GM18499 (cell line): ENCODE measurements around the gene KDR.

Experiments
- ATAC-seq: cut with Tn5 transposase; IDR thresholded peaks from one replicate; pipeline ENCODE4 v1.9.1; 2021; ENCODE audit warnings: moderate number of reproducible peaks; ENCODE audit not compliant: insufficient read depth, unreplicated experiment

The KDR gene

DNA sequence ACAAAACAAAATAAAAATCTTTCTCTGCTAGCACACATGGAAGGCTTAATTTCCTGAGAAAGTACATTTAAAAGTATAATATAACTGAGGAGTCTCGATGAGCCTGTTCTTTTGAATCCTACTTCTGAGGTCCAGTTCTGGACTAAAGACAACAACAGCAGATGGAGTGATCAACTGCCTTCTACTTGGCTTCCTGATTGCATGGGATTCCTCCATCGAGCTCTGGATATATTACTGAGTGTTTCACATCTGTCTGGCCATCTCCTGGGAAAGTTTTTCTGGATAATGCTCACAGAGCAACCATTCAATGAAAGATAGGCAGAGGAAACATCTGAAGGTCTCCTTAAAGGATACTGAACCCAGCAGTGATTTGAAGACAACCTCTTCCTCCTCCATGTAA lies 42.6 kb downstream of the KDR start:
- ATAC-seq: no peak

GRCh38 chr4:55080174-55080865 lies 45.1 kb downstream of the KDR start:
- no peak for ATAC-seq

- no peak for ATAC-seq
Measured at GRCh38 chr4:55079451-55080173, 45.8 kb downstream of the KDR start.

GRCh38 chr4:55078987-55079386 lies 46.4 kb downstream of the KDR start:
- ATAC-seq: no peak

DNA sequence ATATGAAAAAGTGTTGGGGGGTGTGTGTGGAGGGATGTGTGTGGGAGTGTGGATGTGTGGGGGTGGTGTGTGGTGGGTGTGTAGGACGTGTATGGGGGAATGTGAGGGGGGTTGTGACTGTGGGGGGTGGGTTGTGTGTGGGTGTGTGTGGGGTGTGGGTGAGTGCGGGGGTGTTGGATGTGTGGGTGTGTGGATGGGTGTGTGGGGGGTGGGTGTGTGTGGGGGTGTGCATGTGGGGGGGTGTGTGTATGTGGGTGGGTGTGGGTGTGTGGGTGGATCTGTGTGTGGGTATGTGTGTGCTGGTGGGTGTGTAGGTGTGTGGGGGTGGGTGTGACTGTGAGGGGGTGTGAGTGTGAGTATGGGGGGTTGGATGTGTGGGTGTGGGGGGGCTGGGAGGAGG lies 47.8 kb downstream of the KDR start:
- ATAC-seq: no peak

DNA sequence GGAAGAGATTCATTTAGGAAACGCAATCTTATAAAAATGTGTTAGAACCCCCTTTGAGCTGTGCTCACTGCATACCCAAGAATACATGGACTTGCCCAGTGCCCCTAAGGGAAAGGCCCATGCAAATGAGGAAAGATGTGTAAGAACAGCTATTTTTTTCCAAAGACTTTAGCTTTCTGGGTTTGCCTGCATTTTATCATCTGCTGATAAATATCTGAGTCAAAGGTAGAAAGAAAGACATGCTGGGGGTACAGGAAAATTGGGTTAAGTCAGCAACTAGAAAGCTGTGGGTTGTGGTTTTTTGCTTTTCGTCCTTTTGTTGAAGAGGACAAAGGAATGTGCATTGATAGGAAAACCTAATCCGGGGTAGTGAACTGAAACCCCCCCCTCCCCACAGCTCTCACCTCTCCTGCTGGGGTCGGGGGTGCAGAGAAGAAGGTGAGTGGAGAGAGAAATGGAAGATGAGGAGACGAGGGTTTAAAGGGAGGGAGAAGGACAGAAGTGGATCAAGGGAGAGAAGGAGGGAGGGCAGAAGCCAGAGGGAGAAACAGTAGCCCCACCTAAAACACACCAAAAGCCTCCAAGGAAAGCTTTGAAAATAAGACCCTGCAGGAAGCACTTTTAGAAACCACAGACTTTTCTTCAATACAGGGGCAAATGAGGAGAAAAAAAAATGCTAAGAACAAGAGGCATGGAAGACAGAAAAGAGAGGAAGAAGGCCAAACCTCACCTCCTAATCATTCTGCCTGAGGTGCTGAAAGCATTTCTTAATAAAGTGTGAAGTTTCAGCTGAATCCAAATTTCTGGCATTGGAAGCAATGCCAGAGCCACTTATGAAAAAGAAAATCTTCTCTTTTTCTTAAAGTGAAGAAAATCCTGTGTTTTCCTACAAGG lies 49.3 kb downstream of the KDR start:
- no peak for ATAC-seq

- ATAC-seq: no peak
Measured at GRCh38 chr4:55075376-55075775, 50.0 kb downstream of the KDR start.

- ATAC-seq: no peak
Measured at GRCh38 chr4:55074386-55074785, 51.0 kb downstream of the KDR start.

DNA sequence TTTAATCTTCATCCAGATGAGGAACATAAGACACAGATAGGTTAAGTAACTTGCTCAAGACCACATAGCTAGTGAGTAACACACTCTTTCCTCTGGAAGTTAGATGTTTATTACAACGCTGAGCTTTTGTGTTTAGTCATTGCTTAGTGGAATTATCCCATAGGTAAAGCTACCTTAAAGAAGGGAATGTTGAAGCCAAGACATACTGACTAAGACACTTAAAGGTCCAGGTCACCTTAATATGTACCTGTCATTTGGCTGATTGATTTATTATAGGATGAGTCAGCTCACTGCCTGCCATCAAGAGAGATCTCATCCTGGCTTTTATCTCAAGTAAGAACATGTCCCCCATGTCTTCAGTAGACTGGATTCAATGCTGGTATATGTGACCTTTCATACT lies 53.4 kb downstream of the KDR start:
- ATAC-seq: no peak

DNA sequence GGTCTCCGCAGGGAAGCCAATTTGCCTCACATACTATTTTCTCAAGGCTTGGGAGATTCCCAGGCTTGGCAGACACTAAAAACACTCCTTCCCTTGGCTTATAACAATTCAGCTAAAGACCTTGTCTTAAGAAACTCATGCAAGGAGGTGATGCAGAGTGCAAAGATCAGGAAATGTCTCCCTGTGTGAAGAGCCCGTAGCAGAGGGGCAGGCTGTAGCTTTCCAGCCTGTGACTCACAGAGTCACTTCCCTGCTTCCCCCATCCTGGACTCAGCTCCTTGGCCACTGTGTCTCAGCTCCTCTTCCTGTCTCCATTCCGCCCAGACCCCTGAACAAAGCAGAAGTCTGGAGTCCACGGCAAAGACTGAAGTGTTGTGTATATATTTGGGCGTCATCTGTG lies 56.1 kb downstream of the KDR start:
- ATAC-seq: no peak

DNA sequence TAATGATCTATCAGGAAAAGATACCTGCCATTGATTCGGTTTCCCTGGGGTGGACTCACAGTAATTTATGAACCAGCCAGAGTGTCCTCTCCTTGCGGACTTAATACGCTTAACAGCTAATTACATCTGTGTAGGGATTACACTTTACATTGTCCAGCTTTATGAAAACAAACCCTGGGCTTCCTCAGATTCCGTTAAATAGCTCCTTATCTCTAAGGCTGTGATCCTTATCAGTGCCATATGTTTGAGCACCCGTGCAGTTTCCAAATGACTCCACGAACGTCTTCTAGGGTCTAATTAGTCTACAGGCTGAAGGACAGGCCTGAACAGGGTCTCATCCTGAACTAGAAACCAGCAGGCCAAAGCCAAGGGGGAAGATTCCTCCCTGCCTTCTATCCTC lies 56.9 kb downstream of the KDR start:
- ATAC-seq: no peak

DNA sequence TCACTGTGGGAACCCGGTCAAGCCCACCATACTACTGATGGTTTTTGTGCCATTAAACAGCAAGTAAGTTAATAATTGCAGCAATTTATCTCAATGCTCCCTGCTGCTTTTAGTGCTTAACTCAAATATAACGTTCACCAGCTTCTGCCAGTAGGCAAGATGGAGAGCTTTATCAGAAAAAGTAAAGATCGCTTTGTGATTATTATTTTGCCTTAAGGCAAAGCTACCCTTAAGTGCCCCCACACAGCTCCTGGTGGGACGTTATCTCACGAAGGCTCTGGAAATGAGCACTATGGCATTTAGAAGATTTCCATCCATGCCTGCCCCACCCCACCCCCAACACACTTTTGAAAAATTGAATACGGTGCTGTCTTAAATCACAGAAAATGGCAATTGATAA lies 59.4 kb downstream of the KDR start:
- no peak for ATAC-seq

- no peak for ATAC-seq
Measured at GRCh38 chr4:55055529-55055928, 69.9 kb downstream of the KDR start.

DNA sequence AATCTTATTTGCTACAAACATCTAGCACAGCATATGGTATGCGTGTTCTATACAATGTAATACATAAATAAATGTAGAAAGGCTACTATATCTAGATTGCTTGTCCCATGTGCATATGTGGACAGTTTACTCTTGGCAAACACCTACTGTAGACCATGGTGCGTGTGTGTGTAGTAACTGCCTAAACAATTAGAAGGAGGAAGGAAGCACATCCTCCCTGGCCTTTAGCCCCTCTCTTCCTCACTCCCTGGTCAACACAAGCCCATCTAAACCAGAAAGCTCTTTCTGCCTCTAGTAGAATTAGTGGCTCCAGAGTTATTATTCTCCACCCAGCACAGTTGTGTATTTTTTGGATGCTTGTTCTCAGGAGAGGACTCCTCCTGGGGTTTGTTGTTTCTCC lies 73.9 kb downstream of the KDR start:
- ATAC-seq: no peak

DNA sequence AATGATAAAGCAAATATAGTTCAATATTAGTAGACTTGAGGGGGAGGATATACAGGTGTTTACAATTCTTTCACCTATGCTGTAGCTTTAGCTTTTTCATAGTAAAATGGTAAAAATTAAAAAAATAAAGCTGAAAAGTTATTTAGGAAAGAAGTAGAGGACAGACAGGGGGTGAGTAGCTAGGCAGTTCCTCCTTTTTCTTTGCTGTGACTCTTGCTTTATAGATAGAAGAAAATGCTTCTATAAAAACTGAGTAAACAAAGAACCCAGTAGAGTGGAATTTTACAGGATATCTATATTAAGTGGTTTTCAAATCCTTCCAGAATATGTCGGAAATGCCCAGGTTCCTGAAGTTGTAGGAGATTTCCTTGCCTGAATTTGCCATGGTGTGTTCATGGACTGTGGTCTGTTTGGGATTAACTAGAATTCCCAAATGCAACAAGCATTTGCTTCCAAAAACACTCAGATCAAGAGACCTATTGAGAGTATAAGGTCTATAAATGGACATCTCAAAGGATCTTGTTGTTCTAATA lies 74.9 kb downstream of the KDR start:
- no peak for ATAC-seq

- no peak for ATAC-seq
Measured at GRCh38 chr4:55038176-55038890, 87.1 kb downstream of the KDR start.

DNA sequence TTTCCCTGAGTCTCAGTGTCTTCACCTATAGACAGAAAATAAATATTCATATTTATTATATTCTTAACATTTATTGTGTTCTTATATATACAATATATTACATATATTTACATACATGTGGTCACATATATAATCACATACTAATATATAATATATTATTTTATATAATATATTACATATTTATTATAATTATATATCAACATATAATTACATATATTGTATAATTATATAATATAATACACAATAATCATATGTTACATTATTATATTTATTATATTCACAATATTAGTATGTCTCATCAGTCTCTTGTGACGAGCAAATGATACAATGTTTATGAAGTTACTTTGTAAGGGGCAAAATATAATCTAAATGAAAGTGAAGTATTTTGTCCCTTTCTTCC lies 87.7 kb downstream of the KDR start:
- no peak for ATAC-seq

DNA sequence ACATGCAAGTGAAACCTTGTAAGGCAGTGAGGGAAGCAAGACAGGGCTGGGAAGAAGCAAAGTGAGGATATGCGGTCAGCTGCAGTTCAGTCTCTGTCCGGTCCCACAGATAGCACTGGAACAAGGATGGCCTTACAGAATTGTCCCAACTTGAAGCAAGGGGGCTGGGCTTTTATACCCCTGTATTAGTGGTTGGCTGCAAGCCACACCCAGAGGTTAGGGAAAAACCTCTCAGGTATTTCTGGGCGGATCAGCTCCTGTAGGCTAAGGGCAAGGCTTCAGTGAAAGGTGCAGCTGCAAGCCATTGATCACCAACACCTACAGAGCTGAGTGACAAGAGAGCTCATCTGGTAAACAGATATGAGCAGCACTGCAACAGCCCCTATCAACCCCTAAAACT lies 89.0 kb downstream of the KDR start:
- ATAC-seq: no peak

DNA sequence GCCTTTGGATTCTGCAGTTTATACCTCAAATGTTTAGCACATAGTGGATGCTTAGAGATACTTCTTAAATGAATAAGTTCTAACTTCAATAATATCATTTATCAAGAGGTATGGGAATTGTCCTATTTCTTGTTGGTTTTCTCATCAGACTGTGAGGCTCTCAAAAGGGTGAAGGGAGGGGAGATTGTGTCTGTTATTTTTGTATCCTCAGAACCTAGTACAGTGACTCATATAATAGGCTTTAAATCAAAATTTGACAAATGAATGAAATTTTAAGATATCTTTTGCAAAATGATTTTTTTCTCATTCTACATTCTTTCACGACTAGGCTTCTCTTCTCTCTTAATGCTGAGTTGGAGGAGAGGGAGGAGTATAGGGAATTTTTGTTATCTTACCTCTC lies 89.5 kb downstream of the KDR start:
- no peak for ATAC-seq

- no peak for ATAC-seq
Measured at GRCh38 chr4:55033296-55033695, 92.1 kb downstream of the KDR start.
